ENCODE data around the gene LSM4. TPM values are rescaled to one million over a fixed set of nuclear protein-coding genes. Genes with fewer than 3 reads are reported as not detected.

Gene LSM4
- polyA plus RNA-seq, 1 donor: 87.8 TPM

DNA sequence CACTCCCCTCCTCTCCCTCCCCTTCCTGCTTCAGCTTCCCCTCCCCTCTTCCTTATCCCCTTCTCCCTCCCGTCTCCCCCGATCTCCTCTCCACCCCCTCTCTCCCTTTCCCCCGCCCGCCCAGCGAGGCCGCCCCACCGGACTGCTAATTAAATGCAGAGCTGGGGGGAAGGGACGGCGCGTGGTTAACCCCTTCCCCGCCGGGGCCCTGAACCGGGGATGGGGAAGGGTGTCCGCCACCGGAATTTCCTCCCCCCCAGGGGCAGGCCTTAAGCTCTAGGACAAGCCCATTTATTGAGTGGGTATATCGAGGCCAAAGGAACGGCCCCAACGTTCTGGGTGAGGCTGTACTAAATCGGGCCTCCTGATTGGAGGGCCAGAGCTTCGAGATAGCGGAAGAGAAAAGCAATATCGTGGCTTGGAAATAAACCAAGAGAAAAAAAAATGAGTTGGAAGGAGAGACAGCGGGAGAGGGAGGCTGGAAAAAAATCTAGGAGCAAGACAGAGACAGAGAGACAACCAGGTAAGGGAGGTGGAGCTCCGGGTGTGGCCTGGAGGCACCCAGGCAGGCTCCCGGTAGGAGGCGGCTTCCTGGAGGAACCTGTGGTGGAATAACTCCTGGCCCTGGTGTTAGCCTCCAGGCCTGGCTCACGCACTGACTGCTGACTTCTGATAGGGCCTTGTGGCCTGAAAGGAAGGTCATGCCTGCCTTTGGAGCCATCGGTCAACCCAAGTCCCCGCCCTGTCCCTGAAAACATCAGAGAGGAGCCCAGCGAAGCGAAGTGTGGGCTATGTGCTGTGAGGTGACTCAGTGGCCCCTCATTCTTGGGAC is 29.9 kb downstream of the LSM4 start:
- no peak for DNase-seq (ENCODE audit: low read depth)

DNA sequence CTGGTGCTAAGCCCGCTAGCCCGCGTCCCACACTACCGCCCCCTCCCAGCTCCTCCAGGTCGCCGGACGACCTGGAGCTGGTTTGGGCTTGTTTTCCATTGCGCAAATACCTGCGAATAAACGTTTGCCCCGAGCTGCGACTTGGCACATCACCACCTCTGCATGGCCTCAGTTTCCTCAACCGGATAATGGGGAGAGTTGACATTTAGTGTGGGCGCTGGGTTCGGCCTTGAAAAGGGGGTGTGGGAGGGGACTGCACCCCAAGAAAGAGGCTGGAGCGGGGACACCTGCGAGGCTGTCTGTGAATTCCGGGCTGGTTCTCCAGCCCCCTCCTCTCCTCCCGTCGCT is 30.4 kb downstream of the LSM4 start:
- no peak for DNase-seq (ENCODE audit: low read depth)

DNA sequence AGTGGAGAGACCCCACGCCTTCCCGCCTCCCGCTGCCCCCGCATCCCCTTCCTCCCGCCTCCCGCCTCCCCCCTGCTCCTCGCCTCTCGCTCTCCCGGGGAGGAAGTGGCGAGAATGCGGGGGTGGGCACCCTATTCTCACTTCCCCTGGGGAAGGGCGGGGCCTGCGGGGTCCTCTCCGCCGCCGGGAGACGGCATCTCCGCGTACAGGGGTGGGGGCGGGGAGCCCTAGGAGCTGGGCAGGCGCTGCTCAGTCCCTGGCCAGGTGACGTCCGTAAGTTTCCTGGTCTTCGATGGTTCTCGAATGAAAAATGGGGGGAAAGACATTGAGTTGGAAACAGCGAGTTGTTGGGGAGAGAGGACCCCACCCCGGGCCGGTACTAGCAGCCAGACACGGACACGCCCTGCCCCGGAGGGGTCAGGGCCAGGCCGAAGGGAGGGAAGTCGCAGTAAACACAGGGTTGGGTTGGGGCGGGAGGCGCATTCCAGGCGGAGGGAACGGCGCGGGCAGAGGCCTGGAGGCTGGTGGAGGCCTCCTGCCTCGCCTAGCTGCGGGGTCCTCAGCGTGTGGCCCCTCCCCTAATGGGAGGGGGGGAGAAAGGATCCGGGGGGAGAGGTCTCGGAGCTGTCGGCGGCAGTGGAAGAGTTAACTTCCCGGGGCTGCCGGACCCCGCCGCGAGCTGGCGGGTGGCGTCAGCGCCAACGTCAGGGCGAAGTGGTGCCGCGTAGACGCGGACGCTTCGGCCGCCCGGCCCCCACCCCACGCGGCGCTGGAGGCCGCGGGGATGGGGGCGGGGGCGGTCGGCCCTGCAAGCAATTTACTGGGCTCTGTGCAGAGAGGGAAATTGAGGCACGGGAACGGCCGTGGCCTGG is 31.1 kb downstream of the LSM4 start:
- DNase-seq (ENCODE audit: low read depth): no peak

DNA sequence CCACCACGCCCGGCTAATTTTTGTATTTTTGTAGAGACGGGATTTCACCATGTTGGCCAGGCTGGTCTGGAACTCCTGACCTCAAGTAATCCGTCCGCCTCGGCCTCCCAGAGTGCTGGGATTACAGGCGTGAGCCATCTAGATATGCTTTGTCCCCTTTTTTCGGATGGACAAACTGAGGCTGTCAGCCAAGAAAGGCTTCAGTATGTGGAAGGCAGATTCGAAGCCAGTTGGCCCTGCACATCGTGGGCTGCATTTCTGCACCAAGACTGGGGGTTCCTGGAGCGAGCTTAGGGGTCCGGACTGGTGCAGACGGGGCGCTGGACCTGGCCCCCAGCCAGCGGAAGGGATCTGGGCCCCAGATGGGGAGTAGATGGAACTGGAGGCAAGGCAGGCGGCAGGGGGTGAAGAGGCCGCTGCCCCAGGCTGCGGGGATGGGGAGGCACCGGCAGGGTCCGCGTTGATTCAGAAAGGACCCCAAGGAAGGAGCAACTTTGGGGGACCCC is 31.8 kb downstream of the LSM4 start:
- no peak for DNase-seq (ENCODE audit: low read depth)

DNA sequence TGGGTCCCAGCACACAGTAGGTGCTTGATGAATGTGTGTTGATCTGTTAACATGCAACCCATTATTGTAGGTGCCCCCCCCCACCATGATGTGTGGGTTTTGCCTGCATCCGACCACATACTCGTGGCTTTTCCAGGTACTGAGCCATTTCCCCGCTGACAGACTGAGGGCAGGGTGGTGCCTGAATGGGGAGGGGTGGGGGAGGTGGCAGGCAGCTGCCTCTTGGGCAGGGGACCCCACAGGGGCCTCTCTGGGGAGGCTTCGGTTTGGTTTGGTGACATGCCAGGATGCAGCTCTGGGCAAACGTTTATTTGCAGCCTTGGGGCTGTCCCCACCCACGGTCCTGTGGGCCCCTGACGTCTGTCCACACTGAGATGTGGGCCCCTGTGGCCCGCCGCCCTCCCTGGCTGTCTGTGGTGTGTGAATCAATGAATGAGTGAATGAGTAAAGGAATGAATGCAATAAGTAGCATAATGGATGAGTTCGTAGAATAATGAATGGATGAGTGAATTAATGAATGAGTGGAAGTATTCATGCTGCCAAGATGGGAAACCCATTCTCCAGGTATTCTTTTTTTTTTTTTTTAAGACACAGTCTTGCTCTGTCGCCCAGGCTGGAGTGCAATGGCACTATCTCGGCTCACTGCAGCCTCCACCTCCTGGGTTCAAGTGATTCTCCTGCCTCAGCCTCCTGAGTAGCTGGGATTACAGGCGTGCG is 32.4 kb downstream of the LSM4 start:
- no peak for DNase-seq (ENCODE audit: low read depth)

DNA sequence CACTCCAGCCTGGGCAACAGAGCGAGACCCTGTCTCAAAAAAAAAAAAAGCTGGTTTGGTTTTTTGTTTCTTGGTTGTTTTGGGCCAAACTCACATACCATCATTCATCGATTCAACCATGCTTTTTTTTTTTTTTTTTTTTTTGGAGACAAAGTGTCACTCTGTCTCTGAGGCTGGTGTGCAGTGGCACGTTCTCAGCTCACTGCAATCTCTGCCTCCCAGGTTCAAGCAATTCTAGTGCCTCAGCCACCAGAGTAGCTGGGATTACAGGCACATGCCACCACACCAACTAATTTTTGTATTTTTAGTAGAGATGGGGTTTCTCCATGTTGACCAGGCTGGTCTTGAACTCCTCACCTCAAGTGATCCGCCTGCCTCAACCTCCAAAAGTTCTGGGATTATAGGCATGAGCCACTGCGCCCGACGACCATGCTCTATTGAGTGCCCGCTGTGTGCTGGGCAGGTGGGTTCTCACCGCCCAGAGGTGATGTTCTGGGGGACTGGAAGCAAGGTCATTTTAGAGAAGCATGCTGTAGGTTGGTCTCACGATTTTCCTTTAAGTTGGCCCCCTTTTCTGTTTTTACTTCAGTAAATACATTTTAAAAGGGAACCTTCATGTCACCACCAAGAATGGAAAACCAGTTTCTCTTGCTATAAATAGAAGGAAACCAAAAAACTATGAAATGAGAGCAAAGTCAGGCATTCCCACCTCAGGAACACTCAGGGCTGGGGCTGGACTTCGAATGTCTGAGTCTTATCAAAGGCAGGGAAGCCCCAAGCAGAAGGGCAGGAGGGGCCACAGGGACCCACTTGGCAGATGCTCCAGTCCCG is 33.2 kb downstream of the LSM4 start:
- DNase-seq (ENCODE audit: low read depth): no peak

DNA sequence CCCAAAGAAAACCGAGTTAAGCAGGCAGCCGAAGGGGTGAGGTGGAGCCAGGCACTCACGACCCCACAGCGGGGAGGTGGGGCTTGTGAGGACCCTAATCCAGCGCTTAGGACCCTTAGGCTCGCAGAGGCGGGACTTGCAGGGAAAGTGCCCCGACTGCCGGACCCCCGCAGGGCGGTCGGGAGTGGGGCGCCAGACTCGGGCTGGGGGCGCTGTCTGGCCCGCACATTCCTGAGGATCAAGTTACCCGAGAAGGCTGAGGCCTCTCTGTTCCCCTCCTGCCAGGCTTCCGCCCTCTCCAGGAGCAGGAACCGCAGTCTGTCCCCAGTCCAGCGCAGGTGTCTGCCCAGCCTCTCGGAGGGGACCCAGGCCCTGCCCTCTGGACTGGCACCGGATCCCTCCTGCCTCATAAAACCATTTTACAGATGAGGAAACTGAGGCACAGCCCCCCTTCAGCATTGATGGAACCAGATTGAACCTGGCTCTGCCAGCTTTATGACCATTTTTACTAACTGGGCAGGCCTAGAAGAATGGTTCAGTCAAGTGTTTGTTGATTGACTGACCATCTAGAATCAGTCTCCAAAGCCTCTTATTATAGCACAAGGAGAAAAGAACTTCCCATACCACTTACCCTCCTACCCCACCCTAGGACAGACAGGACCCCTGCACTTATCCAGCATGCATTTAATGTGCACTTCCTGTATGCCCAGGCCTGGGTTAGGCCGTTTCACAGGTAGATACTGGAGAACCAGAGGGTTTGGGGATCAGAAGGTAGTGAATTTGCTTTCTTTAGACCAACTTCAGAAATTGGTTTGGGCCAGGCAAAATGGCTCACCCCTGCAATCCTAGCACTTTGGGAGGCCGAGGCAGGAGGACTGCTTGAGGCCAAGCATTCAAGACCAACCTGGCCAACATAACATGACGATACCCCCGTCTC is 34.8 kb downstream of the LSM4 start:
- no peak for DNase-seq (ENCODE audit: low read depth)

DNA sequence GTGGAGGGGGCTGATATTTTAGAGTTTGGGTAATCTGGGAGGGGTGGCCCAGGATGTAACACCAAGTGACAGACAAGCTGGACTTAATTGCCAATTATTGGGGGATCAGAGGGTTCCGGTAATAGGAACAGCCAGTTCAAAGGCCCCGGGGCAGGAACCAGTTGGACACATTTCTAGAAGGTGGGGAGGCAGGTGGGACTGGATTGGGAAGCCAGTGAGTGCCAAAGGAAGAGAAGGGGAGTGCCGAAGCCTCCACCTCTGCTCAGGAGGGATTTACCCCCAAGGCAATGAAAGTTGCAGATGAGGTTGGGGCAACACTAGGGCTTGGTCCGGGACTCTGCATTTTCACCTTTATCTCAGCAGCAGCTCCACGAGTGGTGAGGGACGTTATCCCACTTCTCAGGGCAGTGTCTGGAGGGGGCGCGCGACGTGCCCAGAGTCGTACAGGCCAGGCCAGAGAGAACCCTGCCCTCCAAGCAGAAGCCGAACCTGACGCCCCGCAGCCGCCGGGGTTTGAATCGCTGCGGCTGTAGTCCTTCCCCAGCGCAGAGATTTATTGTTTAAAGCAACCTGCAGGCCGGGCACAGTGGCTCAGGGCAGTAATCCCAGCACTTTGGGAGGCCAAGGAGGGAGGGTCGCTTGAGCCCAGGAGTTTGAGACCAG is 35.8 kb downstream of the LSM4 start:
- DNase-seq (ENCODE audit: low read depth): no peak

DNA sequence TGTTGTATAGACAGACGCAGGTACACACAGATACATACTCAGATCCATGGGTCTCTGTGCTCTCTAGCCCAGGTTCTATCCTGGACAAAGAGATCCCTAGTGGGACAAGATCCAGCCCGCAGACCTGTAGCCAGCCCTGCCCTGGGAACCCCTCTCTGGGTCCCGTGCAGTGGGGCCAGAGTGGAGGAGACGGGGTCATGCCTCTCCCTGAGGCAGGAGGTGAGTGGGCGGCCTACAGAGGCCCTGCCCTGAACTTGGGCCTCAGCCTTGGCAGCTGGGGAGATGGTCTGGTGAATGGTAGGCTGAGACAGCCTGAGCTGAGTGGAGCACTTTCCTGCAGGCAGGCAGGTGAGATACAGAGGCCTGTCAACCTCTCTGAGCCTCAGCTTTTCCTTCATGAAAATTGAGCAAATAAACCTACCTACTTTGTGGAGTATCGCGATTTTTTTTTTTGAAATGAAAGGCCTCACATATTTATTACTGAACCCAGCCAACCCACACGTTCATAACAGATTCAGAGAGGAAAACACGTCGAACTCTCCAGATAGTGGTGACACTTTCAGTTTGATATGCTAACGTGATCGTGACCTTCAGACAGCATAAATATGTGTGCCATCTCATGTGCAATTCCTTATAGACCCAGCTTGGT is 38.0 kb downstream of the LSM4 start:
- DNase-seq (ENCODE audit: low read depth): no peak

DNA sequence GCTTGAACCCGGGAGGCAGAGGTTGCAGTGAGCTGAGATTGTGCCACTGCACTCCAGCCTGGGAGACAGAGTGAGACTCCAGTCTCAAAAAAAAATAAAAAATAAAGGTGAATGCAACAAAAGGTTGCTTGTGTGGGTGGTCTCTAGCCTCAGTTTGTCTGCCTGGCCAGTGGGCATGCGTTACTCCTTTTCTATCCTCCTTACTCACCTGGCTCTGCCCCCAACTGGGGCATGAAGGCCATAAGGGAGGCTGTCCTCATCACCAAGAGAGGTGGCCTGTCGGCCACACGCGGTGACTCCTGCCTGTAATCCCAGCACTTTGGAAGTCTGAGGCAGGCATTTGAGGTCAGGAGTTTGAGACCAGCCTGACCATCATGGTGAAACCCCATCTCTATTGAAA is 39.5 kb downstream of the LSM4 start:
- DNase-seq (ENCODE audit: low read depth): no peak

DNA sequence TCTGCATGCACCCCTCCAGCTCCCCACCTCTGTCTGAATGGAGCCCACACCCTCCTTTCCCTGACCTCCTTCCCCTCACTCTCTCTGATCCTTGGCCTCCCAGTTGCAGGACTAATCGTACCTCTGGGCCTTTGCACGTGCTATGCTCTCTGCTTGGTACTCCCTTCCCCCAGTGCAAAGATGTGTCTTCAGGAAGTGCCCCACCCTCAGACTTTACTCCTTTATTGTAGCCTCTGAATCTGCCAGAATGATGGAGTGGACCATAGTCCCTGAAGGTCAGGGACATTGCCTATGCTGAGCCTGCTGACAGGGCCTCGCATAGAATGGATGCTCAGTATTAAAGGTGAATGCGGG is 40.1 kb downstream of the LSM4 start:
- no peak for DNase-seq (ENCODE audit: low read depth)

DNA sequence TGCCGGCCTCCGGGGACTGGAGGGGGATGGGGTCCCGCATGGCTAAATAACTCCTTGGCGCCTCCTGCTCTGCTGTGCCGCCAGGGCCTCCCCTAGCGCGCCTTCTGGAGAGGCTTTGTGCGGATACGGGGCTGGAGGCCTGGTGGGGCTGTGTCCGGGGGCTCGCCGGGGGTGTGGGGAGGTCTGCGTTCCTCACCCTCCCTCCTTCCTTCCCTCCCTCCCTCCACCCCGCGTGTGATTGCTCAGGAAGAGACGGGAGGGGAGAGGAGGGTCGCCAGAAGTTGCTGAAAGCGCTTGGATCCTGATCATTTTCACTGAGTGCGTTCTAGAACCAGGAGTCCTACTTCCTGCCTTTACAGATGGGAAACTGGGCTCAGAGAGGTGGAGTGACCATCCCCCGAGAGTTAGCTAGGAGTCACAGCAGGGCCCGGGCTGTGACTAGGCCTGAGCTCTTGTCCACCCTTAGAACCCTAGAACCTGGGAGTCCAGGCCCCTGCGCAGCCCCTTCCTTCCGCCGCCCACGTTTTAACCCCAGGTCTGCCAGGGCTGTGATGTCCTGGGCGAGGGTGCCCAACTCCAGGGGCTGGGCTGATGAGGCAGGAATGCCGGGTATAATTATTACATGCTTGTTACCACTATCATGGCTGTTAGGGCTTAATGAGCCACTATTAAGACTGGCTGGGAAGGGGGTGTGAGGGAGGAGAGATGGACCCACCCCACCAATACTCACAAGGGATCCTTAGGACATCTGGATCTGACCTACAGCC is 40.7 kb downstream of the LSM4 start:
- DNase-seq (ENCODE audit: low read depth): no peak

DNA sequence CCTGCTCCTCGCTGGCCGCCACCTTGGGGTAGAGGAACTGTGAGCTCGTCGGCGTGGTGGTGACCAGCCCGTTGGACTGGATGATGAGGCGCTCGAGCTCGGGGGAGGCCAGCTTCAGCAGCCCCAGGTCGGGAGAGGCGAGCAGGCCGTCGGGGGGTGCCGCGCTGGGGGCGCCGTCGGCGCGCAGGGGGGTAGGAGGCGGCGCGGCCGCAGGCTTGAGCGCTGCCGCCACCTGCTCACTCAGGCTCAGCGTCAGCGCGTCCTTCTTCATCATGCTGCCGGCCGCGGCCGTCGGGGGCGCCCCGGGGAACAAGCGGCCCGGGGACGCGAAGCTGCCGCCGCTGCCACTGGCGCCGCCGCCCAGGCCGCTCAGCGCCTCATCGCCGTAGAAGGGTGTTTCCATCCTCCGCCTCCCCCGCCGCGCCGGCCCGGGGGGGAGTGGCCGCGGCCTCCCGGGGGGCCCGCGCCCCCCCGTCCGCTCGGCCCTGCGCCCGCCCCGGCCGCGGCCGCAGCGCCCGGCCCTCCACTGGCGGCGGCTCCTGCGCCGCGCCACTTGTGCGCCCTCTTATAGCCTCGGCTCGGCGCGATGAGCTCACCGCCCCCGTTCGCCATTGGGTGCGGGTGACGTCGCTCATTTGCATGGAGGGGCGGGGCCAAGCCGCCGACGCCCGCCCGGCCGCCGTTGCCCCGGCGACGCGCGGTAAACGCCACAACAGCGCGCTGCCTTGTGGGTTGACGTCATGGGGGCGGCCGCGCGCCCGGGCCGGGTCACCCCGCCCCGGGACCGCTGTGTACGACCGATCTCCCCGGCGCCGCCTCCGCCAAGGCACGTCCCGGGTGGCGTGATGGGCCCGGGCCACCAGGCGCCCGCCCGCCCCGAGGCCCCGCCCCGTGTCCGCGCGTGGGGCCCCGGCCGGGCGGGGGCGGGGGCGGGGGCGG is 41.5 kb downstream of the LSM4 start, which contains the start of gene JUND:
JUND (minus strand) TSS at position 541 of the 939 bp plus-strand sequence; CDS start at position 403, 138 bp downstream.
- DNase-seq (ENCODE audit: low read depth): no peak

DNA sequence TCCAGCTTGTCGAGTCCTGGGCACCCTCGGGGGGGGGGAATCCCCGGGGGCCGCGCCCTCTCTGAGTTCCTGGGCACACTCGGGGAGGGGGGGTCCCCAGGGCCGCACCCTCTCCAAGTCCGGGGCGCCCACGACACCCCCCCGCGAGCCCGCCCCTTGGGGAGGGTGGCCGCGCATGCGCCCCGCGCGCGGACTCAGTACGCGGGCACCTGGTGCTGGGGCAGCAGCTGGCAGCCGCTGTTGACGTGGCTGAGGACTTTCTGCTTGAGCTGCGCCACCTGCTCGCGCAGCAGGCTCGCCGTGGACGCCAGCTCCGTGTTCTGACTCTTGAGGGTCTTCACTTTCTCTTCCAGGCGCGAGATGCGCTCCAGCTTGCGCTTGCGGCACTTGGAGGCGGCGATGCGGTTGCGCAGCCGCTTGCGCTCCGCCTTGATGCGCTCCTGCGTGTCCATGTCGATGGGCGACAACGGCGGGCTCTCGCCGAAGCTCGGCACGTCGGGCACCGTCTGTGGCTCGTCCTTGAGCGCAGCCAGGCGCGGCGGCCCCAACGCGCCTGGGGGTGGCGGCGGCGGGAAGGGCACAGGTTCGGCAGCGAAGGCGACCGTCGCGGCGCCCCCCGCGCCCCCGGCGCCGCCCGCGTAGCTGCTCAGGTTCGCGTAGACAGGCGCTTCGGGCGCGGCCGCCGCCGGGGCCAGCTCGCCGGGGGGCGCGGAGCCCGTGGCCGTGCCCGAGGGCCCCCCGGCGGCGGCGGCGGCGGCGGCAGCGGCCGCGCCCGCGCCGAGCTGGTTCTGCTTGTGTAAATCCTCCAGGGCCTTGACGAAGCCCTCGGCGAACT is 42.4 kb downstream of the LSM4 start:
- no peak for DNase-seq (ENCODE audit: low read depth)

DNA sequence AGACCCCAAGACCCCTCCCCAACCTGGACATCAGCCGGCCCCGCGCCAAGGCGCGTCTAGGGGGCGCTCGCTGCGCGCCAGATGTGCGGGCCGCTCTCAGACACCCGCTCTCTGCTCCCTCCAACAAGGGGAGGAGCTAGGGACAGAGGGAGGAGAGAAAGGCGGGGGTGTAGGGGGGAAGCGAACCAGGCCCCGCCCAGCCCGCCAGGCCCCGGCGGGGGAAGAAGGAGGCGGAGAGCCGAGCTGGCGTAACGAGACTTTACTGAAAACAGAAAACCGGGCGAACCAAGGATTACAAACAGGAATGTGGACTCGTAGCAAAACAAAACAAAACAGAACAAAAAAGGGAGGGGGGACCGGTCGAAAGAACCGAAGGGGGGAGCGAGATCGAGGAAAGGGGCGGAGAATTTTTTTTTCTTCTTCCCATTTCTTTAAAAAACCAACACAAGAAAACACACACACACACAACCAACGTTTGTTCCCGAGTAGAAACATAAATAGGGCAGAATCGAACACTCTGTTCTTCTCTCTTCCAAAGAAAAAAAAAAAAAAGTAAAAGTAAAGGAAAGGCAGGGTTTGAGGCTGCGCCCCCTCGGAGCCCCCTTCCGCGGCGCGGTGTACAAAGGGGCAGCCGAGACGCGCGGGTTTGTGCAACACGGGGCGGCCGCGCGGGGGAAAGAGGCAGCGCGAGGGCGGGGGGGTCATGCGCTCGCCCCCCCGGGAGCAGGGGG is 43.2 kb downstream of the LSM4 start:
- DNase-seq (ENCODE audit: low read depth): no peak

DNA sequence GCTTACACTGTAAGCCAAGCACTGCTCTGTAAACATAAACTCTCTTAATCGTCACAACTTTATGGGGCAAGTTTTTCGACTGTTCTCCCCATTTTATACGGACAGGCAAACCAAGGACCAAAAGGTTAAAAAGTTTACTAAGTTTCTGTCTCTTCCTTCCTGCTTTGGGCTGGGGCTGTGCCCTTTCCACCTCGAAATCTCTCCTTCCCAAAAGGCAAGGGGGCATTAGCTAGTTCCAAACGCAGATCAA is 43.7 kb downstream of the LSM4 start:
- no peak for DNase-seq (ENCODE audit: low read depth)
